Kidney epithelial cell (primary cell): ENCODE data around the gene TIPRL. TPM values are rescaled to one million over a fixed set of nuclear protein-coding genes. Genes with fewer than 3 reads are reported as not detected.
"Not testable (repeated sequence)": the region's sequence is repeated elsewhere in the genome, so short reads cannot be mapped to it uniquely, and the experiment has no call there.

Experiments used
- DNase-seq: peaks from one replicate; pipeline ENCODE4 v3.0.0-alpha.2; 2010; ENCODE audit warnings: low read depth
- H3K27me3 ChIP-seq: 2 replicates; pipeline ENCODE4 v1.6.0; 2011; ENCODE audit warnings: low read length; ENCODE audit not compliant: control insufficient read depth, insufficient read depth
- H3K36me3 ChIP-seq: 2 replicates; pipeline ENCODE4 v1.5.1; 2011; ENCODE audit warnings: low read length; ENCODE audit not compliant: control insufficient read depth, insufficient read depth
- H3K4me3 ChIP-seq: 2 replicates; pipeline ENCODE4 v1.5.1; 2011; ENCODE audit warnings: low read depth, mild to moderate bottlenecking, control low read depth, low read length
- total RNA-seq: library from RNA; depleted of rRNA; stranded (reverse); fragments of >200 nt; gene quantifications from 2 replicates; pipeline ENCODE4 v1.2.3, GENCODE V29; 2015
- TF ChIP-seq, protein P1 (sequence below): IDR thresholded peaks from 2 replicates; pipeline ENCODE4 v1.5.1; 2011; ENCODE audit warnings: mild to moderate bottlenecking, moderate library complexity, low read length, control low read depth, inconsistent platforms; ENCODE audit not compliant: insufficient read depth, poor library complexity, severe bottlenecking

The TIPRL gene
- total RNA-seq, 1 donor from 2014 or later: 49.0 TPM

DNA sequence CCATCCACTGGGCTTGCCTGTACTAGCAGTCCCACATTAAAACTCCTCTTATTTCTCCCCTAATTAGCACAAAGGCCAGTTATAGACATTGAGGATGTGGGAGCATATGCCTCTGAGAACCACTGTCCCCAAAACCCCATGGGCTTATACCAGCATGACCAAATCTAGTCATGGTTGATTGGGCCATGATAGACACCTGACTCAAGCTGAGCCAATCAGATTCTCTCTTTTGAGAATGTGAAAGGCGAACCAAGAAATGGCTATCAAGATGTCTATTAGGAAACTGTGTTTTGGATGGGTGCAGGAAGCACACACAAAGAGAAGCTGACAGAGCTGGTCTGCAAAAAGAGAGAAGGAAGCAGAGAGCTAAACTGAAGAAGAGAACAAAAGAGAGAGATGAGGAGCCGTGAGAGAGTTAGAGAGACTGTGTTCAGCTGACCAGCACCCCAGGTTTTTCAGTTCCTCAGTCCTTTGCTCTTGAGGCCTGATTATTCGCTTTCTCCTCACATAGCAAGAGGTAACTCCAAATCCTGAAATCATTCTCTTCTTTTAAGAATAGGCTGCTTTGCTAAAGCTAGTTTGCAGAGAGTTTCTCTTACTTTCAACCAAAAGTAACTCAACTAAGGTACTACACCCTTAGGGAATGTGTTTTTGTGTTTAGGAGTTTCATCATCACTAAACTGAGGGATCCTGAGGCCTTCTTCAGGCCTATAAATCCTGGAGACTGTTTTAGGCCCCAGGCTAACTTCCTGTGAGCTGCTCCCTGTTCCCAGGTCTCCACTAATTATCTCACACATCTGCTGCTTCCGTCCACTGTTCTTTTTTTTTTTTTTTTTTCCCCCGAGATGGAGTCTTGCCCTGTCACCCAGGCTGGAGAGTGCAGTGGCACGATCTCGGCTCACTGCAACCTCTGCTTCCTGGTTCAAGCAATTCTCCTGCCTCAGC is 7.9 kb upstream of the TIPRL start:
- Histone ChIP-seq H3K27me3 (no peaks in the 10 kb centered on the region), H3K36me3 (no peaks in the 10 kb centered on the region), H3K4me3 (no peak overlapping the region)
- TF ChIP-seq, protein P1, sequence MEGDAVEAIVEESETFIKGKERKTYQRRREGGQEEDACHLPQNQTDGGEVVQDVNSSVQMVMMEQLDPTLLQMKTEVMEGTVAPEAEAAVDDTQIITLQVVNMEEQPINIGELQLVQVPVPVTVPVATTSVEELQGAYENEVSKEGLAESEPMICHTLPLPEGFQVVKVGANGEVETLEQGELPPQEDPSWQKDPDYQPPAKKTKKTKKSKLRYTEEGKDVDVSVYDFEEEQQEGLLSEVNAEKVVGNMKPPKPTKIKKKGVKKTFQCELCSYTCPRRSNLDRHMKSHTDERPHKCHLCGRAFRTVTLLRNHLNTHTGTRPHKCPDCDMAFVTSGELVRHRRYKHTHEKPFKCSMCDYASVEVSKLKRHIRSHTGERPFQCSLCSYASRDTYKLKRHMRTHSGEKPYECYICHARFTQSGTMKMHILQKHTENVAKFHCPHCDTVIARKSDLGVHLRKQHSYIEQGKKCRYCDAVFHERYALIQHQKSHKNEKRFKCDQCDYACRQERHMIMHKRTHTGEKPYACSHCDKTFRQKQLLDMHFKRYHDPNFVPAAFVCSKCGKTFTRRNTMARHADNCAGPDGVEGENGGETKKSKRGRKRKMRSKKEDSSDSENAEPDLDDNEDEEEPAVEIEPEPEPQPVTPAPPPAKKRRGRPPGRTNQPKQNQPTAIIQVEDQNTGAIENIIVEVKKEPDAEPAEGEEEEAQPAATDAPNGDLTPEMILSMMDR: no peak
- DNase-seq: no peak

DNA sequence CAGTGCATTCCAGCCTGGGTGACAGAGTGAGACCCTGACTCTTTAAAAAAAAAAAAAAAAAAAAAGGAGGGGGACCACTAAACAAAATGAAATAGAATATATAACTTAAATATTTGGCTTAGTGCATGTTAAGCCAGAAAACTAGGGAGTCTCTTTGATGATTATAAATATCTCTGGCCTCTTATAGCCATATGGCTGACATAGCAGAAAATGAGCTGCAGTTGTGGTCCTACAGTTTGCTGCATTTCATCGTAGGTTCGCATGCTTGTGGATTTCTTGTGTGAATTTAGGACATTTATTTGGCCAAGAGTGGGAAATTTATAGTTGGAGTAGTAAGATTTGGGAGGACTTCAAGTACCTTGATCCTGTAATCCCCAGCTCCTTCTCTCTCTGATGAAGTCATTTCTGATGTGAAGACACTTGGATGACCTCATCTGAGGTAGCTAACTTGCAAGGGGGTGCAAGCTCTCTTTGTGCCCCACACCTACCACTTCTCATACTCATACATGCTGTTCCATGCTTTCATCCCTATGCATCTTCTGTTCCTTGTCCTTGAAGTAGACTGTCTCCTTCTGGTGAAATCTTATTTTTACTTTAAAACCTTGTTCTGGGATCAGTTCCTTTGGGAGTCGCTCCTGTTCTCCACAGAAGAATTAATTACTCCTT is 6.4 kb upstream of the TIPRL start:
- TF ChIP-seq, protein P1: no peak
- Histone ChIP-seq H3K36me3 (no peaks in the 10 kb centered on the region), H3K27me3 (no peaks in the 10 kb centered on the region), H3K4me3 (no peak overlapping the region)
- no peak for DNase-seq

DNA sequence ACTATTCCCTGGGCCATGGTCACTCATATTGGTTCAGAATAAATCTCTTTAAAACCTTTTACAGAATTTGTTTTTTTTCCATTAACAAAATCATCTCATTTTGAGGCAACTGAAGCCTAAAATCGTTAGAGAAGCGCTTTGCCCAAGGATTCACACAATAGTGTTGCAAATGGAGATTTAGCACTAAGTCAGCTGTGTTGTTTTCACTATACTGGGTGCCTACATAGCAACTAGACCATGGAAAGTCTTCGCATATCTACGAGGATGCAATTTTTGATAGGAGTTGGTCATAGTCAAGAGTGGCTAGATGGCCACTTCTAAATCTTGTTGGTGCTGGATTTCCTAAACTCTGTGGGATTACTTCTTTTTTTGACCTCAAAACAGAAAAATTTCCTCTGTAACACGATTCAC is 530 bp upstream of the TIPRL start:
- H3K4me3 ChIP-seq: peak overlapping the region; percentile 12
- H3K27me3 ChIP-seq: no peaks in the 10 kb centered on the region
- TF ChIP-seq, protein P1: no peak
- DNase-seq: no peak
- H3K36me3 ChIP-seq: no peaks in the 10 kb centered on the region

DNA sequence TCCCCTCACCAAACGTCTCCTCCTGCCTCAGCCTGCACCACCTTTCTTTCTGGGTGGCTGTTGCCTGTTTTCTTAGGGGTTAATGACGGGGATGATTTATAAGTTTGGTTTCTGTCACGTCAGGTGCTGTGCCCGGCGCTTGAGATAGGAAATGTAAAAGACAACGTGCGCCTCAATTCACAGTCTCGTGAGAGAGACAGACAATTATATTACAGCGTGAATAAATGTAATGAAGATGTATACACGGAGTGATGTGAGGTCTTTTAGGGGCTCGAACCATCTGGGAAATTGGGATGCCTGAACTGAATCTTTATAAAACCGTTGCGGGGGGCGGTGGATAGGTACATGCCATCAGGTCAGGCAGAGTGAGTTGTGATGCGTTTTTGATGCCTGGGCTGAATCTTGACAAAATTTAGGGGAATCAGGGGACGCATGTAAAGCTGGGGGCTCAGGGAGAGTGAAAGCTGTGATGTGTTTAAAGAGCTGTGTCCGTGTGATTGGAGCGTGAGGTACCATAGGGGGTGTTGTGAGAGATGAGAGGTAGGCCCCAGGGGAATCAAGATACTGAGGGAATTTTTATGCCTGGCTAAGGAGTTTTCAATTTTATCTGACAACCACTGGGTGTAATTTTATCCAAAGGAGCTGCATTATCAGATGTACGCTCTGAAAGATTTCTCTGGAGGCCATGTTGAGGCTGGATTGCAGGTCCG is 831 bp downstream of the TIPRL start:
- Histone ChIP-seq H3K36me3 (no peaks in the 10 kb centered on the region), H3K27me3 (no peaks in the 10 kb centered on the region), H3K4me3 (peak overlapping the region; percentile 69)
- TF ChIP-seq, protein P1: no peak
- DNase-seq: no peak

DNA sequence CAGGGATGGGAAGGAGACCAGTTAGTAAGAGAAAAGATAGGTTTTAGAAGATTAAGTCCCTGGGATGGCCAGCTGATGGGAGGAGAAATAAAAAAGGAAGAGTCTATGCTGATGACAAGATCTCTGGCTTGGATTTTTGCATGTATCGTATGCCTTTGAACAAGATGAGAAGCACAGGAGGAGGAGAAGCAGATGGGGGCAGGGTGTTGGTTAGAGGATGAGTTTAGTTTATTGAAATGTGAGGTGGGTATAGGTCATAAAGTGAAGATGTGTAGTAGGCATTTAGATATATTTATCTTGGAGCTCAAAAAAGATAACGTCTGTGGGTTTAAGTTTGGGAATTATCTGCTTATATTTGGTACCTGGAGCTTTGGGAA is 1.4 kb downstream of the TIPRL start:
- no peaks in the 10 kb centered on the region for H3K27me3 ChIP-seq
- no peaks in the 10 kb centered on the region for H3K36me3 ChIP-seq
- TF ChIP-seq, protein P1: no peak
- H3K4me3 ChIP-seq: peak overlapping the region; percentile 69
- no peak for DNase-seq

DNA sequence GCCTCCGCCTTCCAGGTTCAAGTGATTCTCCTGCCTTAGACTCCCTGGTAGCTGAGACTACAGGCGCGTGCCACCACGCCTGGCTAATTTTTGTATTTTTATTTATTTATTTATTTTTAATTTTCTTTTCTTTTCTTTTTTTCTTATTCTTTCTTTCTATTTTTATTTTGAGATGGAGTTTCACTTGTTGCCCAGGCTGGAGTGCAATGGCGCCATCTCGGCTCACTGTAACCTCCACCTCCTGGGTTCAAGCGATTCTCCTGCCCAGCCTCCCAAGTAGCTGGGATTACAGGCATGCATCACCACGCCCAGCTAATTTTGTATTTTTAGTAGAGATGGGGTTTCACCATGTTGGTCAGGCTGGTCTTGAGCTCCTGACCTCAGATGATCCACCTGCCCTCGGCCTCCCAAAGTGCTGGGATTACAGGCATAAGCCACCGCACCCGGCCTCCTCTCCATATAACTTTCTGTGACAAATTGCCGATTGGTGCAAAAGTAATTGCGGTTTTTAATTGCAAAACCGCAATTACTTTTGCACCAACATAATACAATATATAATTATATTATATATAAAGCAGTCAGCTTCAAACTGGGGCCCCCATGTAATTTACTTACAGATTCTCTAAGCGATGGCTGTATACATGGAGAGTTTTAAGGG is 2.4 kb downstream of the TIPRL start:
- not testable (repeated sequence) for H3K4me3 ChIP-seq, H3K27me3 ChIP-seq, H3K36me3 ChIP-seq, DNase-seq
